ENCODE results near the gene UTP15.

UTP15 gene

GRCh38 chr5:73564675-73565074 lies 868 bp upstream of the UTP15 start:
- DNase-seq (ENCODE audit: low read depth in 2 of 2) = no peak

GRCh38 chr5:73565969-73566547 lies 515 bp downstream of the UTP15 start:
- no peak for DNase-seq (ENCODE audit: low read depth in 2 of 2)

GRCh38 chr5:73582285-73583145 lies 17.0 kb downstream of the UTP15 start:
- no peak for DNase-seq (ENCODE audit: low read depth in 2 of 2)

- no peak for DNase-seq (ENCODE audit: low read depth in 2 of 2)
Measured at GRCh38 chr5:73587923-73588322, 22.4 kb downstream of the UTP15 start.

GRCh38 chr5:73591102-73591695 lies 25.7 kb downstream of the UTP15 start:
- DNase-seq (ENCODE audit: low read depth in 2 of 2) = peak in 1 of 2 donors; percentile 8

- DNase-seq (ENCODE audit: low read depth in 2 of 2) = no peak
Measured at GRCh38 chr5:73591698-73592501, 26.4 kb downstream of the UTP15 start.

- DNase-seq (ENCODE audit: low read depth in 2 of 2) = no peak
Measured at GRCh38 chr5:73592551-73592950, 27.0 kb downstream of the UTP15 start.

GRCh38 chr5:73596705-73597328 lies 31.3 kb downstream of the UTP15 start:
- DNase-seq (ENCODE audit: low read depth in 2 of 2) = no peak

- DNase-seq (ENCODE audit: low read depth in 2 of 2) = no peak
Measured at GRCh38 chr5:73599380-73599779, 33.8 kb downstream of the UTP15 start.

GRCh38 chr5:73603998-73604397 lies 38.5 kb downstream of the UTP15 start:
- DNase-seq (ENCODE audit: low read depth in 2 of 2) = no peak

- no peak for DNase-seq (ENCODE audit: low read depth in 2 of 2)
Measured at GRCh38 chr5:73605223-73606087, 39.9 kb downstream of the UTP15 start.

- no peak for DNase-seq (ENCODE audit: low read depth in 2 of 2)
Measured at GRCh38 chr5:73606206-73606753, 40.7 kb downstream of the UTP15 start.

- no peak for DNase-seq (ENCODE audit: low read depth in 2 of 2)
Measured at GRCh38 chr5:73607228-73607627, 41.7 kb downstream of the UTP15 start.

- DNase-seq (ENCODE audit: low read depth in 2 of 2) = no peak
Measured at GRCh38 chr5:73612799-73613198, 47.3 kb downstream of the UTP15 start.

- DNase-seq (ENCODE audit: low read depth in 2 of 2) = no peak
Measured at GRCh38 chr5:73615085-73615484, 49.5 kb downstream of the UTP15 start.

- no peak for DNase-seq (ENCODE audit: low read depth in 2 of 2)
Measured at GRCh38 chr5:73615947-73616346, 50.4 kb downstream of the UTP15 start.

- DNase-seq (ENCODE audit: low read depth in 2 of 2) = no peak
Measured at GRCh38 chr5:73617510-73618279, 52.2 kb downstream of the UTP15 start.

GRCh38 chr5:73619606-73620333 lies 54.2 kb downstream of the UTP15 start:
- DNase-seq (ENCODE audit: low read depth in 2 of 2) = no peak

GRCh38 chr5:73620334-73620687 lies 54.8 kb downstream of the UTP15 start:
- no peak for DNase-seq (ENCODE audit: low read depth in 2 of 2)

All from stimulated activated CD4-positive, alpha-beta T cell treated with anti-CD3 and anti-CD28 coated beads, Interleukin-1b, Interleukin-23, amount 100 ng/mL, for 1 hour (primary cell).